Measurements from ENCODE around the gene SF1. TPM values are rescaled to one million over a fixed set of nuclear protein-coding genes. Genes with fewer than 3 reads are reported as not detected.

The SF1 gene
- total and polyA plus RNA-seq, 7 donors = 56.2 to 210 (median 150) TPM

GRCh38 chr11:64764040-64764611 is 14.2 kb downstream of the SF1 start:
- TF ChIP-seq CTCF (IDR thresholded peaks at IDR 0.05) = no peak
- intact Hi-C loops (cut with DNase I) = no loop called here
- peak overlapping the region; percentile 28 for H3K4me3 ChIP-seq
- peaks cover 71% of the 10 kb centered on the region for H3K4me1 ChIP-seq
- H3K36me3 ChIP-seq (ENCODE audit: insufficient read depth in 1 of 2, low read depth in 1 of 2) = peaks cover 23 to 68% of the 10 kb centered on the region in 2 donors
- H3K27me3 ChIP-seq (ENCODE audit: insufficient read depth in 3 of 3, low read length in 2 of 3) = no peaks in the 10 kb centered on the region
- H3K27ac ChIP-seq = peak overlapping the region; percentile 85
- DNase-seq = peak in 1 of 2 donors; percentile 50
- H3K9me3 ChIP-seq = no peaks in the 10 kb centered on the region
- 27 to 40% (median 30%) methylated on average over 11 of the region's 11 CpGs for WGBS, 3 donors
- no peak for ATAC-seq

DNA sequence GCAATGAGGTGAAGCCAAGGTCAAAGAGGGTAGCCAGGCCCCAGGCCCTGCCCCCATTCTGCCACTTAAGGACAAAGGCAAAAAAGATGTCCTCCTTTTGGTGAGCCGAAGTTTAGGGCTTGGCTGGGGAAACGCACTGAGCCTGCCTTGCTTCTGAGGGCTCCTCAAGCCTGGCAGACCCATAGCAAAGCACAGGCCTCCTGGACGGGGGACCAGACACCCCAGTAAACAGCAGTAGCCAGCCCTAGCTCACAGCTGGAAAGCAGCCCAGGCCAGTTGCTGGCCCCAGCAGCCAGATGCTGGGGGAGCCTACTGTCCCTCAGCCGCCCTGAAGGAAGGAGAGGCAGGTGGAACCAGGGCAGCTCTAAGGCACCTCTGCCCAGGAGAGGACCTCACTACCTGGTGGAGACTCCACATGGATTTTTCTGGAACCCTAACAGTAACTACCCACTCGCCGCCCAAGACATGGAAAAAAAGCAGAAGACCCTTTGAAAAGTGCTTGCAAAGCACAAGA is 14.8 kb downstream of the SF1 start:
- peaks cover 74% of the 10 kb centered on the region for H3K4me1 ChIP-seq
- DNase-seq (peak; percentile 19 to 60), ATAC-seq (no peak)
- peak overlapping the region; percentile 28 for H3K4me3 ChIP-seq
- TF ChIP-seq CTCF (IDR thresholded peaks at IDR 0.05) = no peak
- no peaks in the 10 kb centered on the region for H3K27me3 ChIP-seq (ENCODE audit: insufficient read depth in 3 of 3, low read length in 2 of 3)
- no peaks in the 10 kb centered on the region for H3K9me3 ChIP-seq
- peak overlapping the region; percentile 85 for H3K27ac ChIP-seq
- peaks cover 19 to 62% of the 10 kb centered on the region in 2 donors for H3K36me3 ChIP-seq (ENCODE audit: insufficient read depth in 1 of 2, low read depth in 1 of 2)
- 25 to 38% (median 27%) methylated on average over 6 of the region's 6 CpGs for WGBS, 3 donors
- intact Hi-C loops (cut with DNase I) = no loop called here

DNA sequence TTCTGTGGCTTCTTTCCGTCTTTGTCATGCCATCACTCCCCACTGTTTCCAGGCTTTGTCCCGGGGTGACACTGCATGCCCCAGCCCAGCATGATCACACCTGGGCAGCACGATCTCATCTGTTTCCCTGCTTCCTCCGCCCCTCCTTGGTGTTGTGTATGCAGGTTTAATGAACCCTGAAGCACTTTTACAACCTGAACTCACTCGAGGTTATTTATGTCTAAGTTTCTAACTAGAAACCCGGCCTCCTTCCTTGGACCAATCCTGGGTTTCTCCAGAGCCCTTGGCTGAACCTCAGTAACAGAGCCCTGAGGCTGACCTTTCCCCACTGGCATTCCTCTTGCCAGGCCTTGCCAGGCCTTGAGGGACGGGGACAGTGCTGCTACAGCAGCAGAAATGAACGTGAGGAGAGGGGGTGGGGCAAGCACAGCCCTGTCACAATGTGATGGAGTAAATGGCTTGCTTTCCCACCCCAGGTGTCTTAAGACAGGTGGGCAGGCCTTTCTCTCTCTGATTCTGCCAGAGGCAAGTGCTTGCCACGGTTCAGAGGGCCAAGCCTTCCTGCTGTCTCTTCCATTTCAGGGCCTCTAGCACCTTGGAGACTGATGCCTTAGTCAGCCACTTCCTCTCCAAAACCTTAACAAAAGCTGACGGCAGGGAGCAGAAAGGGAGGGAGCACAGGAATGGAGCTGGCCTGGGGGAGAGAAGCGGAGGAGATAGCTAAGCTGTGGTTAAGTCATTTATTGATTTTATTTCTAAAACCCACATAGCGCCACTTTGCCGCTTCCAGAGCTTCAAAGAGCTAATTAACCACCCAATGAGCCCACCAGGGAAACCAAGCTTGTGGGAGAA is 15.4 kb downstream of the SF1 start:
- Histone ChIP-seq H3K36me3 (ENCODE audit: insufficient read depth in 1 of 2, low read depth in 1 of 2) (peaks cover 13 to 62% of the 10 kb centered on the region in 2 donors), H3K27me3 (ENCODE audit: insufficient read depth in 3 of 3, low read length in 2 of 3) (no peaks in the 10 kb centered on the region), H3K4me3 (peak overlapping the region; percentile 28), H3K4me1 (peaks cover 75% of the 10 kb centered on the region), H3K9me3 (no peaks in the 10 kb centered on the region), H3K27ac (peak overlapping the region; percentile 85)
- intact Hi-C loops (cut with DNase I) = no loop called here
- no peak for TF ChIP-seq CTCF (IDR thresholded peaks at IDR 0.05)
- ATAC-seq (peak; percentile 28 to 59 (median 52)), DNase-seq (peak; percentile 47 to 87)
- WGBS, 3 donors = 27 to 34% (median 28%) methylated on average over 13 of the region's 13 CpGs

DNA sequence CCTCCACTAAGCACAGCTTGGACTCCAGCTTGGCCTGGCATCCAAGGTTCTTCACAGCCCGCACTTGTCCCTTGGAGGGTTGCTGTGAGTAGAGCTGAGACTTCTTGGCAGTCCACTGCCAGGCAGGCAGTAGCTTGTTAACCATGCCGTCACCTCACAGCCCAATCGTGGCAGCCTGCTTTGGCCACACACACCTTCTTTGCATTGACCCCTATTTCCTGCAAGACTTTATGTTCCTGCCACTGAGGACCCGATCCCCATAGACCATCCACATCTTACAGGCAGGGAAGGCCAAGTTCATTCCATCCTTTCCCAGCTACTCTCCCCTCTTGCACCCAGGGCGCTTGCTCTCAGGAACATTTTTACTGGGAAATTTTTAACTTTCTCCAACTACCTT is 16.1 kb downstream of the SF1 start:
- DNase-seq (peak; percentile 23 to 61), ATAC-seq (no peak)
- Histone ChIP-seq H3K9me3 (no peaks in the 10 kb centered on the region), H3K4me3 (no peak overlapping the region), H3K27me3 (ENCODE audit: insufficient read depth in 3 of 3, low read length in 2 of 3) (no peaks in the 10 kb centered on the region), H3K36me3 (ENCODE audit: insufficient read depth in 1 of 2, low read depth in 1 of 2) (peaks cover 9 to 62% of the 10 kb centered on the region in 2 donors), H3K27ac (peak overlapping the region; percentile 85), H3K4me1 (peaks cover 77% of the 10 kb centered on the region)
- 32 to 45% (median 33%) methylated on average over 5 of the region's 5 CpGs for WGBS, 3 donors
- TF ChIP-seq CTCF (IDR thresholded peaks at IDR 0.05) = no peak
- intact Hi-C loops (cut with DNase I) = no loop called here

All from psoas muscle (tissue), 8 donors.